GM19438 (cell line): ENCODE data around the gene AGBL1.

Experiments
- ATAC-seq: cut with Tn5 transposase; IDR thresholded peaks from one replicate; pipeline ENCODE4 v1.9.1; 2021; ENCODE audit warnings: low read depth; ENCODE audit not compliant: unreplicated experiment

The AGBL1 gene

GRCh38 chr15:86079508-86080266 lies at the start of gene AGBL1:
TSS of gene AGBL1 (plus strand) at chr15:86079871.
- ATAC-seq = no peak

- no peak for ATAC-seq
These were observed 44.8 kb upstream of the AGBL1 start for GRCh38 chr15:86034904-86035303.

GRCh38 chr15:86036243-86036642 lies 43.4 kb upstream of the AGBL1 start:
- ATAC-seq = no peak

GRCh38 chr15:86038491-86038890 lies 41.2 kb upstream of the AGBL1 start:
- ATAC-seq = no peak

GRCh38 chr15:86040356-86041033 lies 39.2 kb upstream of the AGBL1 start:
- ATAC-seq = no peak

- no peak for ATAC-seq
These were observed 38.3 kb upstream of the AGBL1 start for GRCh38 chr15:86041399-86041798.

GRCh38 chr15:86042226-86042625 lies 37.4 kb upstream of the AGBL1 start:
- no peak for ATAC-seq

GRCh38 chr15:86044981-86045380 lies 34.7 kb upstream of the AGBL1 start:
- no peak for ATAC-seq

GRCh38 chr15:86054338-86054737 lies 25.3 kb upstream of the AGBL1 start:
- ATAC-seq = no peak

GRCh38 chr15:86055688-86056087 lies 24.0 kb upstream of the AGBL1 start:
- ATAC-seq = no peak

GRCh38 chr15:86059851-86060250 lies 19.8 kb upstream of the AGBL1 start:
- ATAC-seq = no peak

- no peak for ATAC-seq
These were observed 19.0 kb upstream of the AGBL1 start for GRCh38 chr15:86060674-86061073.

- no peak for ATAC-seq
These were observed 18.1 kb upstream of the AGBL1 start for GRCh38 chr15:86061581-86061980.

- no peak for ATAC-seq
These were observed 16.9 kb upstream of the AGBL1 start for GRCh38 chr15:86062646-86063243.

GRCh38 chr15:86063356-86064095 lies 16.1 kb upstream of the AGBL1 start:
- no peak for ATAC-seq

GRCh38 chr15:86064326-86064725 lies 15.3 kb upstream of the AGBL1 start:
- ATAC-seq = no peak

- ATAC-seq = no peak
These were observed 13.4 kb upstream of the AGBL1 start for GRCh38 chr15:86066174-86066834.

- no peak for ATAC-seq
These were observed 6.4 kb upstream of the AGBL1 start for GRCh38 chr15:86073281-86073680.

- ATAC-seq = no peak
These were observed 3.2 kb upstream of the AGBL1 start for GRCh38 chr15:86076468-86076867.

- no peak for ATAC-seq
These were observed 2.6 kb upstream of the AGBL1 start for GRCh38 chr15:86077070-86077469.

GRCh38 chr15:86080302-86080701 lies 631 bp downstream of the AGBL1 start:
- ATAC-seq = no peak
